ENCODE measurements around the gene PTPN22. TPM values are rescaled to one million over a fixed set of nuclear protein-coding genes. Genes with fewer than 3 reads are reported as not detected.

The PTPN22 gene
- 10 to 100 TPM in 1 of 4 donors, 1 to 10 TPM in 2, under 1 TPM in 1; 0.57 to 17.5 (median 4.7) TPM for total RNA-seq

- TF ChIP-seq CTCF (IDR thresholded peaks at IDR 0.05; ENCODE audit: low read depth): no peak
Observed at GRCh38 chr1:113871597-113872113, at the start of gene PTPN22. Gene PTPN22 (minus strand): TSS chr1:113871712.

GRCh38 chr1:113918243-113918642 lies 46.7 kb upstream of the PTPN22 start:
- no peak for TF ChIP-seq CTCF (IDR thresholded peaks at IDR 0.05; ENCODE audit: low read depth)

- TF ChIP-seq CTCF (IDR thresholded peaks at IDR 0.05; ENCODE audit: low read depth): no peak
Observed at GRCh38 chr1:113917400-113918082, 46.0 kb upstream of the PTPN22 start.

- no peak for TF ChIP-seq CTCF (IDR thresholded peaks at IDR 0.05; ENCODE audit: low read depth)
Observed at GRCh38 chr1:113916974-113917373, 45.5 kb upstream of the PTPN22 start.

- TF ChIP-seq CTCF (IDR thresholded peaks at IDR 0.05; ENCODE audit: low read depth): no peak
Observed at GRCh38 chr1:113913887-113914664, 42.6 kb upstream of the PTPN22 start.

GRCh38 chr1:113913312-113913668 lies 41.8 kb upstream of the PTPN22 start:
- no peak for TF ChIP-seq CTCF (IDR thresholded peaks at IDR 0.05; ENCODE audit: low read depth)

GRCh38 chr1:113912594-113913311 lies 41.2 kb upstream of the PTPN22 start:
- no peak for TF ChIP-seq CTCF (IDR thresholded peaks at IDR 0.05; ENCODE audit: low read depth)

All from subcutaneous adipose tissue (tissue), 4 donors.